ENCODE results near the gene POLR2C.
A peak's percentile ranks its signal among the peaks of the same experiment; 100 is the strongest.

The POLR2C gene

DNA sequence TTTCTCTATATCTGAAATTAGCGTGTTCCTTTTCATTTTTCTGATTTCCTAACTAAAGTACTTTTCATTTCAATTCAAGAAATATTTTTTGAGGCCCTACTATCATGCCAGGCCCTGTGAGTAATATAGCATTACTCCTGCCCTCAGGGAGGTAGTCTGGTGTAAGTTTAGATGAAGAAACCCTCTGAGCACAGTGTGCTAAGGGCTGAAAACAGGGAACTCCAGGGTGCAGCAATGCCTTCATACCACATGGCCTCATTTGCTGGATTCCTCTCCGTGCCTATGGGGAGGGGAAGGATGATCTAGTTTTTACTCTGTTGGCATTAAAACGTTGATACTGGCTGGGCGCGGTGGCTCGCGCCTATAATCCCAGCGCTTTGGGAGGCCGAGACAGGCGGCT lies 10.5 kb upstream of the POLR2C start:
- no peak for DNase-seq (ENCODE audit: low spot score)

GRCh38 chr16:57462978-57463362 lies 491 bp downstream of the POLR2C start:
- DNase-seq (ENCODE audit: low spot score) = no peak

GRCh38 chr16:57464523-57464922 lies 2.0 kb downstream of the POLR2C start:
- DNase-seq (ENCODE audit: low spot score) = no peak

DNA sequence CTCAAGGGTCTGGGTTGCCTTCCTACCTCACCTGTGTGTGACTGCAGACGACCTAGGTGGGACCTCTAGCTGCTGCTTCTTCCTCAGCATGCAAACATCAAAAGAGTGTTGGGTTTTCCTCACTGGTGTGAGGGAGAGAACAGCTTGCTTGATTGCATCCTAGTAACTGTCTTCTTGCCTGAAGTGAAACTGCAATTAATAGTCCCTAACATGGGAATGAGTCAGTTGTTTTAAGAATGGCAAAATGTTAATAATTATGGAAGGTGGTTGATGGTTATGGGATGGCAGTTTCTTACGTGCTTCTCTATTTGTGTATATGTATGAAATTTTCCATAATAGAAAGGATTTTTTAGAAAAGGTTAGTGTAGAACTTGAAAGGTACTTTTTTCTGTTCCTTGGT lies 5.9 kb downstream of the POLR2C start:
- DNase-seq (ENCODE audit: low spot score) = no peak

DNA sequence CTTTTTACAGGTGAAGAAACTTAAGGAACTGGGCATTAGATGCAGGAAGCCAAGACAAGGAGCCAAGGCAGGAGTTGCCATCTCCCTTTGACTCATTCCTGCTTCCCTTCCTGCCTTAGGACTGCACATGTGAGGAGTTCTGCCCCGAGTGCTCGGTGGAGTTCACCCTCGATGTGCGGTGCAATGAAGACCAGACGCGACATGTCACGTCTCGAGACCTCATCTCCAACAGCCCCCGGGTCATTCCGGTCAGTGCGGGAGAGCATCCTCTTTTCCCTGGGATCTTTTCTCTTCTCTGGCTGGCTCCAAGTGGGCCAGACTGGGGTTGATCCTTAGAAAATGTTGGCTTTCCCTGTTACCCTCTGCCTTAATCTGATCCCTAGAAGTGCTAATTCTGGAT lies 6.6 kb downstream of the POLR2C start:
- DNase-seq (ENCODE audit: low spot score) = no peak

GRCh38 chr16:57469917-57470470 lies 7.5 kb downstream of the POLR2C start:
- no peak for DNase-seq (ENCODE audit: low spot score)

DNA sequence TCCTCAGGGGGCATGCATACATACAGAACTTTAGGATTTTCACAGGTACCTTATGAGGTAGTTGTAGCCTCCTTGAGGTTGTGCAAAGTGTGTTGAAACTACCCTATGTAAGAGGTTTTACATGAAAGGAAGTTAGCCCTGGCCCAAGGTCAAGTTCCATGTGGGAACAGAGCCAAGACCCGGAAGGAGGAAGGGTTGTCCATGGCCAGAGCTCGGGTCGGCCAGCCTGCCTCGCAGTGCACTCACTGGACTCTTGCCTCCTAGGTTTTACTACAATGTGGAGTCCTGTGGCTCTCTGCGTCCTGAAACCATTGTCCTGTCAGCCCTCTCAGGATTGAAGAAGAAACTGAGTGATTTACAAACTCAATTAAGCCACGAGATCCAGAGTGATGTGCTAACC lies 8.2 kb downstream of the POLR2C start:
- DNase-seq (ENCODE audit: low spot score) = no peak

DNA sequence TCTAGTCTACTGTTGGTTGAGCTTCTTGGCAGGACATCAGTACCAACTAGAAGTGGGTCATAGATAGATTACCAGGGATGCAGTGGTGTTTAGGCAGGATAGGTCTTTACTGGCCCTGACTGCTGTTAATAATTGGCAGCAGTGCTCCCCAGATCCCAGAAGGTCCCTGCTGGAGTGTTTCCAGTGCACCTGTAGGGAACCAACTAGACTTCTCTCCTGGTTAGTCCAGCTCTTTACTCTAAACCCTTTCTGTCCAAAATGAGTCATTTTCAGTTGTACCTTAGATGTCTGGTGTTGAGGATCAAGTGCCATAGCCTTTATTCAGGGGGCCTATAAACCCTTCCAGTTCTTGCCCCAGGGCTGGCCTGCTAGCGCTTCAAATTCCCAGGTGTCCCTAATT lies 8.7 kb downstream of the POLR2C start:
- DNase-seq (ENCODE audit: low spot score) = no peak

DNA sequence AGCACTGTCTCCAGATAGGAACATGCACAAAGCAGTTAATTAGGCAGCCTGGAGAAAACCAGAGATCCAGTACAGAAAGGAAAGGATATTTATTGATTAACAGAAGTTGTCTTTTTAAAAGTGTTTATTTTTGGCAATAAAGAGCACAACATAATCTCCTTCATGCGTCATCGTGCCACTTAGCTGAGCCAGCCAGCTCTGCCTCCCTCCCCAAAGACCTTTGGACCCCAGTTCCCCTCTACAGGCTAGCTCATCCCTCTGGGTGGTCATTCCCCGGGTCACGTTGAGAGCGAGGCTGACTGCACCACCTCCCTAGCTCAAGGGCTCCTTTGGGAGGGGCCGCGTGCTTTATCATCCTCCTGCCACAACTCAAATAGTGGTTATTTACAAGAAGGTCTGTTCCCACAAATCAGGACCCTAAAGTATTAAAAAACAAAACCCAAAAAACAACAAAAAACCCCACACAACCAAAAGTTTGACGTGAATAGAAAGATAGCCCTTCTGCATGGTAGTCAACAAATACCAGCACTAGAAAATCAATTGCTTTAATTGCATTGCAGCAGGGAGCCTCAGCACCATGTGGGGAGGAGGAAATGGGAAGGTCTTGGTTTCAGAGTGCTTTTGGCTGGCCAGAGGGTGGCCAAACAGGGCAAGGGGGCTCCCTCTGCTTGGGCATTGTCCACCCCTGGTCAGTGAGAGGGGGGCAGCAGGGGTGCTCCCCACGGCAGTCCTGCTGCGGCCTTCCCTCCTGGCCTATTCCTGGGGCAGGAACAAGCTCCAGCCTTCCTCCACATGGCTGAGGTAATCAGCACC lies 9.6 kb downstream of the POLR2C start:
- no peak for DNase-seq (ENCODE audit: low spot score)

DNA sequence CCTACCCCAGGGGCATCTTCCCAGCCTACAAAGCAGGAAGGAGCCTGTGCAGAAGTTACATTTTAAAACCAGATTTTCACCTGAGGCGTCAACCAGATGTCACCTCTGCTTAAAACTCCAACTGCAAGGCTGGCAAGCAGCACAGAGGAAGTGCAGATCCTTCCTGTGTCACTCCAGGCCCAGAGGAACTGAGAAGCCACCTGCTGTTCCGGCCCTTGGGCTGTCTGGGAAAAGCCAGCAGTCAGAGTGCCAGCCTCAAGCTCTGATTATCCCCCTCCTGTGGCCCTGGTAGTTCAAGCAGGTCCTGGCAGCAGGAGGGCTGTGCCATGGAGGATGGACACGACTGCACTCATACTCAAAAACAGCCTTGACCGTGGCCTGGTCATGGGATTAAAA lies 10.2 kb downstream of the POLR2C start:
- DNase-seq (ENCODE audit: low spot score) = no peak

GRCh38 chr16:57473176-57473840 lies 10.8 kb downstream of the POLR2C start:
- no peak for DNase-seq (ENCODE audit: low spot score)

- no peak for DNase-seq (ENCODE audit: low spot score)
These were observed 11.4 kb downstream of the POLR2C start for GRCh38 chr16:57473906-57474305.

DNA sequence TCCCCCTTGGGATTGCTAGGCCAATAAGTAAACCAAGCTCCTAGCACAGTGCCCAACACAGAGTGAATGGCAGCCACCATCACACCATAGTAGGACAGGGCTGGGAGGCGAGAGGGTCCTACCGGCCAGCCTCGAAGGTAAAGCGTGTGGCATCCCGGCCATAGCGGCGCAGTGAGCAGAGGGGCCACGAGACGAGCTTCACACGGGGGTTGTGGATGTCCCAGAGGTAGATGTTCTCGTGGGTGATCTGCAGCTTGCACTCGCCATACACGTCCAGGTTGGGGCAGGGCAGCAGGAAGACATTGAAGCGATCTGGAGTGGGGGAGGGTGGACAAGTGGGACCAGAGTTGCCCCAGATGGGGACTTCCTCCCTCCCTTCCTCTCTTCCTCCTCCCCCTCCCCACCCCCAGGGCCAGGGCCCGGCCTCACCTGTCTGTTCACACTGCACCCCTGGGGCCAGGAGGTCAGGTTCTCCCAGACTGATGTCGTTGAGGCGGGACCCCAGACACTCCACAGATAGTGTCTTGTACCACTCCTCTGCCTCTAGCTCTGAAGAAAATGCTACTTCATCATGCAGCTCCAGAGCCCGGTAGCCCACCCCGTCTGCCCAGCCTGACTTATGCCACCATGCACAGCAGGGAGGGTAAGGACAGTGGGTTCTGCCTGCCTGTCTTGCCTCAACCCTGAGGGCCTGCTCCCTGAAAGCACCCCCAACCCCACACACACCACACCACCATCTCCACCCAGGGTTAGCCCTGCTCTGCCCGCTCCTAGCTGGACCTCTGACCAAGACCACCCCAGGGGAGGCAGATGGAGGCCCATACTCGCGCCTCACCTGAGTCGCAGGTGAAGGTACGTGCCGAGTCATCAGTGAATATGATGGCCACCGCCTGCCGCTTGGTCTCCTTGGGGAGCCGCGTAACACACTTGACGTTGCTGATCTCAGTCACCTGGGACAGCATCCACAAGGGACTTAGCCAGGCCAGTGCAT lies 12.5 kb downstream of the POLR2C start:
- DNase-seq (ENCODE audit: low spot score) = no peak

GRCh38 chr16:57475711-57476339 lies 13.3 kb downstream of the POLR2C start:
- DNase-seq (ENCODE audit: low spot score) = peak; percentile 76

GRCh38 chr16:57476546-57477410 lies 14.3 kb downstream of the POLR2C start:
- DNase-seq (ENCODE audit: low spot score) = no peak

- no peak for DNase-seq (ENCODE audit: low spot score)
These were observed 15.2 kb downstream of the POLR2C start for GRCh38 chr16:57477531-57478202.

- DNase-seq (ENCODE audit: low spot score) = no peak
These were observed 16.1 kb downstream of the POLR2C start for GRCh38 chr16:57478396-57479204.

DNA sequence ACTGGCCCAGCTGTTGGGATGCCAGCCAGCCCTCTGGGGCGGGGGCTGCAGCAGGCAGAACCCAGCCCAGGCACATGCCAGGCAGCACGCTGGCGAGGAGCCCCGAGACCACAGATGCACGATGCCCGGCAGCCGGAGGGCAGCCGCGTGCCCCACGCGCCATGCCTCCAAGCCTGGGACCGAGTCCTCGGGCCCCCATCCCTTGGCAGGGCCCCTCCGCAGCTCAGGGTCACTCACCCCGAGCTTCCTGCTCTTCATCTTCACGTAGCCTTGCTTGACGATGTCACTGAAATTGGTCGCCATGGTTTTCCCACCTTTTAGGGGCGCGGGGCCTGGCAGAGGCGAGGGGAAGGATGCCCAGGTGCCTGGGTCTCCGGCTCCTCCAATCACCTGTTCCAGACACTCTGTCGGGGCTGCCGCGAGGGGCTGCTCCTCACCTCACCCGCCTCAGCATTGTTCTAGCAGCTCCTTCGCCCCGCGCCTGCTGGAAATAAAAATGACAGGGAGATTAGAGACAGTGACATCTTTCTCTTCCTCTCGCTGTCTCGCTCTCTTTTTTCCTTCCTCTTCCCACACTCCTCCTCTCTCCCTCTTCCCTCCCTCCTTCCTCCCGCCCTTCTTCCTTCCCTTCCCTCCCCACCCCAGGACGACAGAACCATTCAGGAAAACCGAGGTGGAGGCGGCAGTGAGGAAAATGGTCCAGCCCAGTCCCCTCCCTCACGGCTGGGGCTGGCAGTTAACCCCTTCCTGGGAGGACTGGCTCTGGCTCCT lies 16.9 kb downstream of the POLR2C start:
- peak; percentile 80 for DNase-seq (ENCODE audit: low spot score)
